Thyroid gland (tissue), 4 donors: ENCODE results near the gene SLC25A44.

ENCODE experiments used
- POLR2A ChIP-seq, 2 donors: fragments of 450-650 bp; IDR thresholded peaks; one replicate each; pipeline ENCODE4 v1.6.1; 2017; ENCODE audit warnings: antibody characterized with exemption in 2 of 2, mild to moderate bottlenecking in 2 of 2, moderate library complexity in 1 of 2
- TF ChIP-seq, protein P1 (sequence below), 6 experiments: fragments of 200-600 bp in 3 of 6; fragments of 450-650 bp in 3 of 6; sonication (generic) in 3 of 6; IDR thresholded peaks; one replicate each; pipeline ENCODE4 v1.5.1; 2016 to 2019; ENCODE audit warnings: antibody characterized with exemption in 6 of 6, mild to moderate bottlenecking in 2 of 6, inconsistent platforms in 1 of 6, moderate library complexity in 1 of 6

DNA sequence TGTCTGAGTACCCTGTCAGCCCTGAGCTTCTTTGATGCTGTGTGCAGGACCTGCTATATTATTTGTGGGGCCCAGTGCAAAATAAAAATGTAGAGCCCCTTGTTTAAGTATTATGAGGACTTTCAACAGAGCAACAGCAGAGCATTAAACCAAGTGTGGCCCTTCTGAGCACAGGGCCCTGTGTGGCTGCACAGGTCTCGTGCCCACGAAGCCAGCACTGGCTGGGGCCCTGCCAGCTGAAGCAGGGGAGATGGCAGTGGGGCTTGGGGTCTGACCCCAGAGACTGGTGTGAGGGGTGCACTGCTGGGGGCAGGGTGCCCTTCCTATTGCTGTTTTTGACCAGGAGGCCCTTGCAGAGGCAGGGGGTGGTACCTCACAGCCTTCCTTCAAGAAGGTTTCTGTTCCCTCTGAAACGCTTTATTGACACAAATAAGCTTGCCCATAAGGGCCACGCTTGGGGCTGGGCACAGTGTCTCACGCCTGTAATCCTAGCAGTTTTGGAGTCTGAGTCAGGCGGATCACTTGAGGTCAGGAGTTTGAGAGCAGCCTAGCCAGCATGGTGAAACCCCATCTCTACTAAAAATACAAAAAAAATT lies 42.7 kb upstream of the SLC25A44 start:
- TF ChIP-seq, protein P1, sequence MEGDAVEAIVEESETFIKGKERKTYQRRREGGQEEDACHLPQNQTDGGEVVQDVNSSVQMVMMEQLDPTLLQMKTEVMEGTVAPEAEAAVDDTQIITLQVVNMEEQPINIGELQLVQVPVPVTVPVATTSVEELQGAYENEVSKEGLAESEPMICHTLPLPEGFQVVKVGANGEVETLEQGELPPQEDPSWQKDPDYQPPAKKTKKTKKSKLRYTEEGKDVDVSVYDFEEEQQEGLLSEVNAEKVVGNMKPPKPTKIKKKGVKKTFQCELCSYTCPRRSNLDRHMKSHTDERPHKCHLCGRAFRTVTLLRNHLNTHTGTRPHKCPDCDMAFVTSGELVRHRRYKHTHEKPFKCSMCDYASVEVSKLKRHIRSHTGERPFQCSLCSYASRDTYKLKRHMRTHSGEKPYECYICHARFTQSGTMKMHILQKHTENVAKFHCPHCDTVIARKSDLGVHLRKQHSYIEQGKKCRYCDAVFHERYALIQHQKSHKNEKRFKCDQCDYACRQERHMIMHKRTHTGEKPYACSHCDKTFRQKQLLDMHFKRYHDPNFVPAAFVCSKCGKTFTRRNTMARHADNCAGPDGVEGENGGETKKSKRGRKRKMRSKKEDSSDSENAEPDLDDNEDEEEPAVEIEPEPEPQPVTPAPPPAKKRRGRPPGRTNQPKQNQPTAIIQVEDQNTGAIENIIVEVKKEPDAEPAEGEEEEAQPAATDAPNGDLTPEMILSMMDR (IDR thresholded peaks at IDR 0.05), result no peak
- TF ChIP-seq POLR2A (IDR thresholded peaks at IDR 0.05), result no peak
